Activated T-cell treated with anti-CD3 and anti-CD28 coated beads for 48 hours (primary cell): Measurements from ENCODE around the gene OSBPL1A.

Experiments
- DNase-seq: peaks from one replicate; pipeline ENCODE4 v3.0.0-alpha.2; 2020; ENCODE audit warnings: low read depth

OSBPL1A gene

DNA sequence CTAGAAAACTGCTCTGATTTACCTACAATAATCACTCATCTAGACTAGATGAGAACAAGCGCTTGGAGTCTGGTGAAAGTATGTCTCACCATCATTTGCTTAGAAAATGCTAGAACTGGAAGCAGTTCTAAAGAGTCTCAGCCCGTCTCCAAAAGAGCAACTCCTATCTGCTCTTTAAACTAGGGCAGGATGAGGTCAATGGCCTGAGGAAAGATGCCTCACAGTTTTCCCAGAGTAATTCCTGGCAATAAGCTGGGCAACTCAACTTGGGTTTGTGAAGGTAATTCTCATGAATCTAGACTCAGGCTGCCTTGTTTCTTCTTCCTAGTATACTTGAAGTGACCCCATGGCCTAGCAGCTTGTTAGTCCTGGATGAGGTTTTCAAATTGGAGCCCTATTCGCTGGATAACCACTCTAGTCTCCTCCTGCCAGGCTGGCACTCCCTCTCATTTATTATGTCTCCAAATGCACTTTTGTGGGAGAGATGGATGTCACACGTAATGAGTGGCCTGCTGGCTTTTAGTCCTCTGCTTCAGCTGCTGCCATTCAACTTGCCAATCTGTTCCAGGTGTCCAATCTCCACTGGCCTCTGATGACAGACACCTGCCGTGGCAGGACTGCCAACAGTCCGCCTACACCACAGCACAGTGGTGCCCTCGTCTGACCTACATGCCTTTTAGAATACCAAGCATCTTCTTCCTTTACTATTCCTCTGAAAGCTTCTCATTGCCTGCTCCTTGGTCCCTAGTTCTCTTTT is 177.9 kb downstream of the OSBPL1A start:
- DNase-seq = no peak

DNA sequence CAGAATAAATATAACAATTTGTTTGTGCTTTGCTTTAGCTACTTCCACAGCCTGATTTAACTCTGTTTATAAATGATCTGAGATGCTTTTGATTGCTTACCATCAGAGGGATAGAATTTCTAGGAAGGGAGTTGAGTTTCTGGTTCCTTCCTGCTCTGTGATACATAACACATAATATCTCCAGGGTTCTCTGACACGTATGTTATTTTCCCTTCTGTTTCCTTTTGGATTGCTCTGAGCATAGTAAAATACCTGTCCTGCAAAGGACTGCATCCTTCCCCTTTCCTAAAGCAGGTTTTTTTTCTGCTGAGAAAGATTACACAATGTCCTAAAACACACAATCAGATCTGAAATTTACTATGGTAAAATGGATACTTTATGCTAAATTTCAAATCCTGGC is 182.7 kb downstream of the OSBPL1A start:
- DNase-seq = no peak

DNA sequence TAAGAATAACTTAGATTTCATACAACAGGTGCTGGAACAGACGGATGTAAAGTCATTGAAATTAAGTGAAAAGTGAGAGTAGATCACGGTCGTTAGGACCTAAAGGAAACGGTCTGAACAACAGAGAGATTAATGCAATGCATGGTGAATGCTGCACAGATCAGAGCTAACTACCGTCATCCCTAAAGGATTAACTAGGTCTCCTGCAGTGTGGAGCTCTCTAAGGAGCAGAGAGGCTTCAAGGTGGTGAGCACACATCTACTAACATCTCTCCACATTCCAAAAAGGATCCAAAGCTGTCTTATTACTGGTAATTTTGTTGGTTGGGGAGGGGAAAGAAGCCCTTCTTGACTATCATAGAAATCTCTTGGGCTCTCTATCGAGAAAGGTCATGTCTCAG is 183.5 kb downstream of the OSBPL1A start:
- DNase-seq = no peak

DNA sequence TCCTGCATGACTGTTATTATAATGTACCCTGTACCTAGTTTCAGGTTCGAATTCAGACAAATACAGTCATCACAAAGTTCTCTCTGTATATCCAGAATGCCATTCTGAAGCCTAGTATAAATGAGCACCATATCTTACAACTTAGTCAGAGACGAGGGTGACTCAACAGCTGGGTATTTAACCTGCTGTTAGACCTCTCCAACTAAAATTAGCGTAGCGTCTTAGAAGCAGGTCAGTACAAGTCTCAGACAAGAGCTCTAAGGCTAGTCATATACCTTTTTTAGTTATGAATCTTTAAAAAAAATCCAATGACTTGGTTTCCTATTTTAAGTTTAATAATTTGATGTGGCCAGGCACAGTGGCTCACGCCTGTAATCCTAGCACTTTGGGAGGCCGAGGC is 184.7 kb downstream of the OSBPL1A start:
- DNase-seq = no peak

DNA sequence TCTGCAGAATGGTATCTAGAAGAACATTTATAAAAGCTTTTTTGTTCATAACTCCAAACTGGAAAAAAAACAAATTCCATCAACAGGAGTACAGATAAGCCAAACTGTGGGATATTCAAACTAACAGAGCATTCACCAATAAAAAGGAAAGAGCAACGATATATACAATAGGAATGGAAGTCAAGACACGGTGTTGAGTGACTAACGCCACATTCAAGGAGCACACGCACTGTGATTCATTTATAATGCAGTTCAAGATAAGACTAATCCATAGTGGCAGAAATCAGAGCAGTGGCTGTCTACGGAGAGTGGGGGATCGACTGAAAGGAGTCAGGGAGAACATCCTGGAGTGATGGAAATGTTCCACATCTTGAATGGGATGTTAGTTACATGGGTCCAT is 188.1 kb downstream of the OSBPL1A start:
- no peak for DNase-seq

DNA sequence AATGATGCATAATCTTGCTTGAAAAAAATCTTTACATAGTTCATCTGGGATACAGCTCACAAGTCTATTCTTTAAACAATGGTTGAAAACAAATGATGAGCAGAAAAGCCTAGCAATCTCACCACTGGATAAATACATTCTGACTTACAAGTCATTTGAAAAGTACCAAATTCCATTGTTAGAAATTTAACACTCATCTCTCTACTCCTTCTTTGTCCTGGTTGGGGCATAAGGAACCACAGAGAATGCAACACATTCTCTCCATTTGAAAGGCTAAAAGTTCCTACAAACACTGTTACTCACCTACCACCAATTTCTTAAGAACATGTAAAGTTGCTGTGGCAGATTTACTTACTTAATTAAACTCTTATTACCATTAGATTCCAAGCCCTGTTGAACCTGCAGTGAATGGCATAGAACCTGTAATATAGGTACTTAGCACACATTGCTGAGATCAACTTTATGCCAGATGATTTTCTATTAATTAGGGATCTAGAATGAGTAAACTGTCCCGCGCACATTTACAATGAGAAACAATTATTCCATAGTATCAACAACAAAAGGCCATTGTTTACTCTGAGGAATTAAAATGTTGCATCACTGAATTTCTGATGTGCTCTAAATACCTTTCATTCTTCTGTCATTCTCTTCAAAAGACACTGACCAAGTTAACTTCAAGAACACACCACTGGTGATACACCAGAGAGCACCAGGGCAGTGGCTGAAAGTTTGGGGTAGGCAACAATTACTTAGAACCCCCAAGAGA is 189.2 kb downstream of the OSBPL1A start:
- no peak for DNase-seq

DNA sequence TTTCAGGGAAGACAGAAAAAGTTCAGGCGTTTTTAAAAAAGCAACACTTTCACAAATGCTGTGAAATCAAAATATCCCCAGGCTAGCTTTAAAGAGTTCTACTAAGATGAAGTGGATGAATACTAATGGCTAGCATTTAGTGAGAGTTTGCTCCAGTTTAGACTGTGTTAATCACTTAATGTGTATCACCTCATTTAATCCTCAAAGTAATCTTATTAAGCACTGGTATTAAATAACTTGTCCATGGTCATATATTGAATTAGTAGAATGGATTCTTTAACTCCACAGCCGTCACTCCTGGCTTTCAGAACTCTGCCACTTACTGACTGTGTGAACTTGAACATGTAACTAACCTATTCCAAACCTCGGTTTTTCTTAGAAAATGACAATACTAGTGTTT is 192.7 kb downstream of the OSBPL1A start:
- DNase-seq = no peak

DNA sequence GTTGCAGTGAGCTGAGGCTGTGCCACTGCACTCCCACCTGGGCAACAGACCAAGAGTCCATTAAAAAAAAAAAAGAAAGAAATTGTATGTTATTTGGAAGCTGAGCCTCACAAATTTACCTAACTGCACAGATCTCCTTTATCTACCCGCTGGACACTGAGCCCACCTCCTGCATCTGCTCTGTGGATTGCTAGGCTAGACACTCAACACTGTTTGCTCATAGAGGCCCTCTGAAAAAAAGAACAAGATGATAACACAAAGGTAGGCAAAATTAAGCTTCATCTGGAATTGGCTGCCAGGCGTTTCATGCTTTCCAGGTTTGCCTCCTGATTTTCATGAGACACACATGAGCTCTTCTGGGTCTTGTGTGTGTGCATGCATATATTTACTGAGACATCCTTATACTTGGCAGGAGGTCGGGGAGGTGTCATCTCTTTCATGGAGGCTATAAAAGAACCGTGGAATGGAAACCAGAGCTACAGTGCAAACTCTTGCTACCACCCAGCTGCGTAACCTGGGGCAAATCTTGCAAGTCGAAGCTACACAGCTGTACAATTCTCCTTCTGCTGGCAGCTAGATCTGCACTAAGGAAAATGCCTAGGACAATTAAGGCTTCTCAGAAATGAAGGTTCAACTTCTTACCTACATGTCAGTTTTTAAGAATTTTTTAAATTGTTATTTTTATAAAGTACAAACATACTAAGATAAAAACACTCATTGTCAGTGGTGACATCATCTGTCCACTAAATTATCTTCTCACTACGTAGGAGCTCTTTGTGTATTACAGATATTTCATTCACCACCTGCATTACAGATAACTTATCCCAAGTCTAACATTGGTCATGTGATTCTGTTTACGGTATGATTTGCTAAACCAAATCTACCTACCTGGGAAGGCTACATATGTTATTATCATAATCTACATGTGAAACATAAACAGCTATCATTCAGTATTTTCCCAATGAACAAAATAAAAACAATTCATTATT is 195.6 kb downstream of the OSBPL1A start:
- no peak for DNase-seq

DNA sequence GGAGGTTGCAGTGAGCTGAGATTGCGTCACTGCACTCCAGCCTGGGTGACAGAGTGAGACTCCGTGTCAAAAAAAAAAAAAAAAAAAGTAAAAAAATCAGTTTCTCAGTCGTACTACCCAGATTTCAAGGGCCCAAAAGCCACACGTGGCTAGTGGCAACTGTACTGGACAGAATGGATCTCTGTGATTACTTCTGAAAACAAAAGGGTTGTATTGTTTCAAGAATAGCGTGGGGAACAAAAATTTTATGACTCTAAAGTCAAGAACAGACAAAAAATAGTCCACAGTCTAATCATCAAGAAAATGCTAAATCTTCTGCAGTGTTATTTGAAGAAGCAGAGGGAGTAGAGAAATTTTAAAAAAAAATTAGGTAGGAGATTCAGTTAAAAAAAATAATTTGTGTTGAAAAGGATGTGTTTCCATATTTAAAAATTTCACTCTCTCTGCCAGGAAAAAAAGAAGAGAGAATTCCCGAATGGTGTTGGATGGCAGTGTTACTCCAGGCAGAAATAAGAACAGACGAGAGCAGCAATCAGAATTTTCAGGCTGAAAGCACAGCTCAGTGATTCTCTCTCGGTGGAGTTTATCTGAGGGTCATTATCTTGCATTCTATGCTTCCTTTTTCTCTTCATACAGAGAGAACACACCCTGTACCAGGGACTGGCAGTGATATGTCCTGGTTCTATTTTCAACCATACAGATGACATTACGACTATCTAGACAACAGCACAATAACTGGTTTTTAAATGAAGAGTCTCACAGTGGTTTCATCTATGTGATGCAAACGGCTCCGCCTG is 196.9 kb downstream of the OSBPL1A start:
- no peak for DNase-seq

DNA sequence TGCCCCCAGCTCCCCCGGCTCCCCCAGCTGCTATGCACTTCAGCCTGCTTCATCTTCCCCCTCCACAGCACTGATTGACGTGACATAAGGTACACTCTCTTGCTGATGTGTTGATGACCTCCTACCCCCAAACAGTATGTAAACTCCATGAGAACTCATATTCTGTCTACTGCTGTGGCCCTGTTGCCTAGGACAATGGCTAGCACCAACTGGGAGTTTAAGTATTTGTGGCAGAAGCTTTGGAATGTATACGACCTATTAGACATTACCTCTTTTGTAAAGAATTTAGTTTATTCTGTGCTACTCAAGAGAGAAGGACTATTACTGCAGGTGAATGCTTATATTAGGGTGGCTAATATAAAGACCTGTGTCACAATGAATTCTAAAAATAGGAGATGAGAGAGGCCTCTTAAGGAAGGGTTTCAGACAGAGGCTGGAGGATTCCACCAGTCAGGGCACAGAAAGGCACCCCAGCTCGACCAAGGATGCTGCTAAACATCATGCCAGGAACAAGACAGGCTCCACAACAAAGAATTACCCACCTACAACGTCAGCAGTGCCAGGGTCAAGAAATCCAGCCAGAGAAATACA is 198.2 kb downstream of the OSBPL1A start:
- no peak for DNase-seq

DNA sequence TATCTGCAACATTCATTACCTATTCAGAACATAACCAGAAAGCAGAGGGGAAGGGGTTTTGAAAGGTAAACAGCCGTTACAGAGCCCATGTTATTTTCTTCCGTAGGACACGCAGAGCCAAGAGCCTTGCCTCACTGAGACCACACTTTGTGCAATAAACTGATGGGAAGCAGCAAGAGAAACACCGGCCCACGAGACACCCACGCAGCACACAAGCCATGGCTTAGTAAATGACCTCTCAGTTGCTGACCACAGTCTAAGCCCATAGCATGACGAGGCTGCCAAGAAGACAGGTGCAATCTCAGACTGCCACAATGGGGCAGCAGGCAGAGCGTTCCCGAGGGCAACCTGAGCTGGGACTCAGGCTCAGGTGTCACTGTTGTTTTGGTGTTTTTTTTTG is 199.2 kb downstream of the OSBPL1A start:
- DNase-seq = no peak

DNA sequence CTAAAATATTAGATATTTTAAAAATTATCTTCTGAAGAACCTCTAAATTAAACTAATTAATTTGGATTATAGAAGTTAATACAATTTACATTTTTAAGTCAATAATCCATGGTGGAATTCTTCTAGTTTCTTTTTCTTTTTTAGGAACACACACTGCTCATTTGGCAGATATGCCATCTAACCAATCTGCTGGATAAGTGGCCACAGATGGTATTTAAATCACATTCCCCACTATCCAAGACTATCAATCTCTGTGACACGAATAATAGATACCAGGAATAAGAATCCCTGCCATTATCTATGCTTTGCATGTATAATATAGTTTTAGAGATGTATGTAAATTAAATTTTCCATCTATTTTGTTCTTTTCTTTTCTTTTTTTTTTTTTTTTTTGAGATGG is 200.2 kb downstream of the OSBPL1A start:
- DNase-seq = no peak

DNA sequence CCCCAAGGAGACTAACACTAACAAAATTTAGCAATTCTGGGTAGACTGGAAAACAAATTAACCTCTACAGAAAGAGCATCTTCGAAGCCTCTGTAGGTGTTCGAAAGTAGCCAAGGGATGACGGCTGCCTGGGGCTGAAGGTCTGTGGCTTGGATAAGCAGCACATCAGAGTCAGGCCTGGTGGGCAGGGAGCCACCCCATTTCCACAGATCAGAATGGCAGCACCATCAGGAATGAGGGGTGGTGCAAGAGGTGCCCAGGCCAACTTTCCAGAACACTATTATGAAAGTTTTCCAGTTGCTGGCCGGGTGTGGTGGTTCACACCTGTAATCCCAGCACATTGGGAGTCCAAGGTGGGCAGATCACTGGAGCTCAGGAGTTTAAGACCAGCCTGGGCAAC is 200.9 kb downstream of the OSBPL1A start:
- DNase-seq = no peak

DNA sequence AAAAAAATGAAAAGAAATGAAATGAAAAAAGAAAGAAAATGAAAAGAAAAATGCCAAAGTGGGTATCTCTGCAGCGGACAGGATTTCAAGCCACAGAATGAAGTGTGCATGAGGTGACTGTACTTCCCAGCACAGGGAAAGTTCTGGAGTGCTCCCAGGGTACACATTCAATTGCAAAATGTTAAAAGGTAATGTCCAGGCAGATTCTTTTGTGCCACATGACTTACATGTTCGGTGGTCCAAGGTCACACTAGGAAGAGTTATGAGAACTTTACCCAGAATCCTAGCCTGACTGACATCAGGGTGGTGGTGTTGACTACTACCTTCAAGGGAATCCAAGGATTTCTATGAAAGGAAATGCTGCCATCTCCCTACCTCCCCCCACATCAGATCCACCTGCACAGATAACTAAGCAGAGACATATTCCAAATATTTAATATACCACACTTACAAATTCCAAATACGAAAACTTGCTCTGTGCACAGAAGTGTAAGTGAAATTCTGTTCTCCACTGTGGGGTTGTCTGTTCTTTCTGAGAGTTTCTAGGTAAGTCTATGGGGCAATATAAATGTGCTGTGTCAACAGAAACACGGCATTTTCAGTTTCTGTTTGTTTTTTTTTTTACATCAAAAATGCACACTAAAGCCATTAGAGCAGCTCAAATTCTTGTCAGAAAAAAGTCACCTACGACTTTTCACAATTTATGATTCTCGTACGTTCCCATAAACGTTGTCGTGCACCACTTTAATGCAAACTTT is 202.1 kb downstream of the OSBPL1A start:
- no peak for DNase-seq

DNA sequence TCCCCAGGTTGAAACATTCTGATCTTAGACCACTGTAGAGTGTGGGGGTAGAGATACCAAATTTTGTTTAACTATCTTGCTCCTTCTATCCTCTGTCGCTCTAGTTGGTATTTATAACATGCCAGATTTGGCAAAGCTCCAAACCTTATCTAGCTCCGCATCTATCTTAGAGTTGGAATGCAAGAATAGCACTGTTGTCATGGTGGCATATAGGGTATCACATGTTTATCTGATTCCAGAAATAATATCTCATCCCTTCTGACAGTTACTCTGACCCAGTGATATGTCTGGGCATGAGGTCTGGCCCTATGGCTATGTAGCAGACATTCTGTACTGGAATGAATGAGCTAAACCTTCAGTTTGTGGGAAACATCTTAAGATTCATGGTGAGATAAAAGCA is 207.0 kb downstream of the OSBPL1A start:
- DNase-seq = no peak

DNA sequence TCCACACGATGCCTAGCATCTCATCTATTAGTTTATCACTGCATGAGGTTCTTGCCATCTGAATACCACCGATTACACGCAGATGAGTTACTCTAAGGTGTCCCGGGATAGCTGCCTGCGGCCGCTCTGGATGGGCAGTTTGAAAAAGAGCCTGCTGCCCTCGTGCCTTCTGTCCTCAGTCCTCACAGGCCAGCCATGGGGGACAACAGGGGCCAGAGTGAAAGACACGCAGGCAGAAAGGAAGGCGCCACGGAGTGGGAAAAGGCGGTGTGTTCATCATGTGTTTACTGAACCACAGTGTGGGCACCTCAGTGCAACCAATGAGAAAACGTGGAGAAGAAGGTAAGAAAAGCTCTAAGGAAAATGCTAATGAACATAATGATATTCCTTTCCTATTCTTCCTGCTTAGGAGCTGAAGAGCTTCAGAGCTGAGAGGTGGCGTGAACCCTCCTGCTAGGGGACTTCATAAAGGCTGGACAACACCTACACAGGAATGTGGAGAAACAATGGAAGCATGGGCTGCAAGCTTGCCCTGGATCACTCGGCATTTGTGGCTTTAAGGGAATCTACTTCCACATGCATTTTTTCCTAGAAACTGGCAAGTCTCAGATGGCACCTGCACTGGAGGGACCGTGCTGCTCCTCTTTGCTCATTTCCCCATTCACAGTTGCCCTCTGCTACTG is 207.8 kb downstream of the OSBPL1A start:
- DNase-seq = no peak

DNA sequence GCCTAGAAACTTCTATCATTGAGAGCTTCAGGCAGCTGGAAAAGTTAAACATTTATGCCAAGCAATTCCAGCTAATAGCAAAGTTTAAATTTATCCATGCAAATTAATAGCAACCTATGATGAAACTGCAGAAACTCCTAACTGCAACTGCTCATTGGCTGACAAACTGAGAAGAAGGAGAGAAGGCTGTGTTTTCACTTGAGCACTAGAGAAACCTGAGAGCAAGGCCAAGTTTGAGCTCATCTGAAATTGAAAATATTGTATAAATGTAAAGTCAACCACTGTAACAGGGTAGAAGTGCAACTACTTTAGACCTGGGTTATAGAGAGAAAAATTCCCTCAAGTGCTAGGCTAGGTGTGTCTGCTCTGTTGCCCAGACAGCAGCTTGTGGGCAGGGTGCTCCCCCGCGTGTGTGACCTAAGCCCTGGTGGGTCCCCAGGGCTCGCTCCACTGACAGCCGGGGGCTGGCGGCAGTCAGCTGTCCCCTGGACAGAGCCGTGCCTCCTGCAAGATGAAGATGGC is 208.6 kb downstream of the OSBPL1A start:
- DNase-seq = no peak

DNA sequence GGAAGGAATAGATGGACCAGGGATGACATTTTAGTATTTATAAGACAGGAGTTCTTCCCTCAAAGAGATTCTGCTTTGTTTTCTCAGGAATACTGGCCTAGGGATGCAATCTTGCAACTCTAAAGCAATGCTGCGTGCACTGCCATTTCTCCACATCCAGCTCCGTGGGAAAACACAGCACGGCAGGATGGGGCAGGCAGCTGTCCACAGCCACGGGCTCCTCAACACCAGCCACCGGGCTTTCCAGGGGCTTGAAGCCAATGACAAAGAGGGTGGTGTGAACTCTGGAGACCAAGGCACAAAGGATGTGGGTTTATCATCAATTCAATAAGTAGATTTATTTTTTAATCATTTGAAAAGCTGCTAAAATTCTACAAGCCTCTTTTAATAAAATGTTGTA is 209.5 kb downstream of the OSBPL1A start:
- no peak for DNase-seq

DNA sequence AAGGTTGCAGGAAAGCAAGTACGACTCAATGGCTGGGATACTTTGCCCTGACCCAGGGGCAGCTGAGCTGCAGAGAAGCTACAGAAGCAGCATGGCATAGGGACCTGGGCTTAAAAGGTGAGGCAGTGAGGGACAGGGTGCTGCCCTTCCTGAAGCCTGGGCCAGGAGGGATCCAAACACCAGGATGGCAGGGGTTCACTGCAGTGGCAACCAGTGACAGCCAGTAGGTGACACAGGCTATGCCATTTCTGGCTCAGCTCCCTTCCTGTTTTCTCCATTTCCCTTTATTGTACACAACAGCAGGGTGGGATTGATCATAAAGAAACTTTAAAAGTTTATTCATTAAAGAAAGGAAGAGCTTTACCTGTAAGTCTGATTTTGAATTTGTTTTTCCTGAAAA is 209.9 kb downstream of the OSBPL1A start:
- no peak for DNase-seq

DNA sequence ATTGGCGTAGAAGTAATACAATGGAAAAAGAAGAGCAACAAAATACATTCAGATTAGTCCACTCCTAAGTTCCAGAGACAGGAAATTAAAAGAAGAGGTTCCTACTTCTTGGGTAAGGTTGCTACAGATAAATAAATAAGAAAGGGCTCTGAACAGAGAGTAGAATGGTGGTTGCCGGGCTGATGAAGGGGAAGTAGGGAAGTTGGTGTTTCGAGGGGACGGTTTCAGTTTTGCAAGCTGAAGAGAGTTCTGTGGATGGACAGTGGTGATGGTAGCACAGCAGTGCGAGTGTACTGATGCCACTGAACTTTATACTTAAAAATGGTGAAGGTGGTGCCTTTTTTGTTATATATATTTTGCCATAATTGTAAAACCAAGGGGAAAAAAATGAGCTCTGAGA is 210.6 kb downstream of the OSBPL1A start:
- DNase-seq = no peak
